ENCODE results near the gene NRROS.
"Not testable (repeated sequence)": the region's sequence is repeated elsewhere in the genome, so short reads cannot be mapped to it uniquely, and the experiment has no call there.

Gene NRROS

DNA sequence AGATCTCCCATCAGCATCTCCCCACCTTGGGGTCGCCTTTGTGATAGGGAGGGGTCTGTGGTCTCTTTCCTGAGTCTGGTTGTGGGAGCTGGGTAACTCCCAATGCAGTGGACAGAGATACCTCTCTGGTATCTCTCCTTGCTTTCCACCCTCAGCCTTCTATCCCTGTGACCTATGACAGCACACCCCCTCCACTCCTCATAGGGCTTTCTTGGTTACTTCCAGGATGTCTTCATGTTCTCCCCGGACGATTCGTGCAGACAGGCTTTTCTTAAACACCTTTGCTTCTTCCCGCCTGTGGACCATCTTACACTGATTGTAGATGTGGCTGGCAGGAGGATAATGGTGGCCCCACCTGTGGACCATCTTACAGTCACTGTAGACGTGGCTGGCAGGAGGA lies 14.2 kb upstream of the NRROS start:
- DNase-seq, result no peak

DNA sequence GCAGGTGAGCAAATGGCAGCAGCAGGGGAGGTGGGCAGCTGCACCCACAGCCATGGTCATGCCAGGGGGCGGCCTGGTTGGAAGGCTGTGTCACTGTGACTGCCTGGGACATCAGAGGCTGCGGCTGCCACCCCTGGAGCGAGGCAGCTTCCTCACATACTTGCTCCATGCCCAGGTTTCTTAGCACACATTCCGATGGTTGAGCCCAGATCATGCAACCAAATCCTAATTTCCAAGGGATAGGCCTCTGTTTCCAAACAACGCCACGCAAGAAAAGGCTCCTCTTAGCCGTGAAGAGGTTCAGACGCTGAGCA lies 11.6 kb upstream of the NRROS start:
- DNase-seq, result no peak

DNA sequence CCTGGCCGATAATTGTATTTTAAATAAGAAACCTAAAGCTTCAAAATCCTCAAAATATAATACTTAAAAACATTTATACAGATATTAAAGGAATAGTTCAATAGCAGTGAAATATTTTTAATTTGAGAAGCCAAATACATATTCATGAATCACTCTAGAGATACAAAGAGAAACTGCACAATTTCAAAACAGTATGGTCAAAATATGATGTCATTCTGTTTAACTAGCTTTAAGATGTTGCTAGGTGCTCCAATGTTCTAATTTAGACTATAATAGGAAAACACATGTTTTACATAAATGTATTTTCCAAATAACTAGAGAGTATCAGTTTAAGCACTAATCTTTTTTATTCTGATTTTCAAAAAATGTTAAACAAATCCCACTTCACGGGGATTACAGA lies 10.3 kb upstream of the NRROS start:
- DNase-seq, result no peak

DNA sequence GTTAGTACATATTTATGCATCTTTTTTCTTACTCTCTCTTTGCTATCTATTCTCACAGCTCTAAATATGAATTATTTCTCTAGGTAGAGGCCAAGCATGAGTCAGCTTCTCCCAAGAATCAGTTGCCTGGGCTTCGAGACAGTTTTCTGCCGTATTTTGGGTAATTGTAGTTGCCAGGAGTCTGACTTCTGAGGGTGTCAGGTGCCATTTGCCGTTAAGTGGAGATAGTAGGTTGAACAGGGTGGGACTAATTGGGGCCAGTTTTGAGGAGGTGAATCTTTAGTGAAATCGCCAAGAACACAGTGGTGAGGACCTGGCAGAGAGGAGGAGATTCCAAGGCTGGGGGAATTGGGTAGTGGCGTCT lies 7.8 kb upstream of the NRROS start:
- no peak for DNase-seq

DNA sequence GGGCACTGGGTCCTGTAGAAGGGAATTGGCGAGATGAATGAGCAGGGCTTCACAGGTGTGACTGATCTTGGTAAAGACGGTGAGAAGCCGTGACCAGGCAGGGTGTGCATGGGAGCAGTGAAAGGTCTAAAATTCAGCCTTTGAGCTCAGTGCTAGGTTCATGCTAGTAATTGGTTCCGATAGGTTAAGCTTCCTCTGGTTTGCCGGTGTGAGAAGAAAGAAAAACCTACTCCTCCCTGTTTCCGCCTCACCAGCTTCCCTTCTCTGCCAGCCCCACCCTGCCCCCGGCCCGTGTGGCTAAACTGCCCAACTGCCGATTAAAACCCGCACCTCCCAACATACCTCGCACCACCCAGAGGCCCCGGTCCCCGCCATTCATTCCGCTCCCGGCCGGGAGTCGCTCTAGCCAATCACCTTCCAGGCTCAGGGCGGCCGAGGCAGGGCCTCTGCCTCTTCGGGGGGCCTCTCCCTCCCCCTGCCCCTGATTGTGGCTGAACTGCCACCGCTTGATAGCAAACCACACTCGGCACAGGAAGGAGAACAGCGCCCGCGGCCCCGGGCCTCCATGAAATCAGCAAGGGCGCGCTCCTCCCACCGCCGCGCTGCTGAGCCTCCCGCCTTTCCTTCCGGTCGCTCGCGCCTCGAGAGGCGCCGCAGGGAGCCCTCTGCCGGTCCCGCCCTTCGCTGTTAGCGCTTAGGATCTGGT lies 7.3 kb upstream of the NRROS start:
- peak; percentile 78 for DNase-seq

DNA sequence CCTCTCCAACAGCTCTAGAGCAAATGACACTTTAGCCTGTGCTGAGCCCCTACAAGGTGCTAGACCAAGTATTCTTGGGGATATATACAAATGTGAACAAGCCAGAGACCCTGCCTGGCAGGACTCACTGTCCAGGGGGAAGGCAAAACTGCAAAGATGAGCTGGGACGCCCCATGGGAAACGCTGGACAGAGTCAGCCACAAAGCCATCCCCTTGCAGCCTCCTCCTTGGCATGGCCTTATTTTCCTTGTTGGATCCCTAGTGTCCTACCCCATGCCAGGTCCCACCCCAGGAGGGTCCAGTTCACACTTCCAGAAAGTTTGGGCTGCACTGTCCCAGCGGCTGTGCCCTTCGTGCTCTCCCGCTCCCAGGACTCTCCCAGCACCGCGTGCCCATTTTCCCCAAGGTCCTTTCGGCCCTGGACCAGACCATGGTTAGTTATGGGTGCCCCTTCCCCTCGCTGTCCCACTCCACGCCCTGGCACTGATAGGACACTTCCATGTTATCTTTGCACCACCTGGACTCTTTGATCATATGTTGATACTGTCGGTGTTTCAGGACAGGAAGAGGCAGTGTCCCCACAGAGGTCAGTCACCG lies 5.8 kb upstream of the NRROS start:
- DNase-seq, result no peak

DNA sequence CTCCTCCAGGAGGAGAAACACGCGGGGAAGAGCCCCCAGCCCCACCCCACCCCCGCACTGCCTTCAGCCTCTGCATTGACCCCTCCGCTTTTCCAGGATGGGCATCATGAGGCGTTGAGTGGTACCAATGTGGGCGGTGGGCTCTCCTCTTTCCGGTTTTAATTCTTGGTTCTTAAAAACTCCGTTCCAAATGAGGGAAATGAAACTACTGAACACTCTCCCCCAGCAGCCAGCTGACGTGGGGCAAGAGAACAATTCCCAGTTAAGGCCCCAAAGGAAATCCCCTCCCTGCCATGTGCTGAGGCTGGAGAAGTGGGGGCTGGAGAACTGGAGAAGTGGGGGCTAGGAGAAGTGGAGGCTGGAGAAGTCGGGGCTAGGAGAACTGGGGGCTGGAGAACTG lies 5.3 kb upstream of the NRROS start:
- DNase-seq, result no peak

DNA sequence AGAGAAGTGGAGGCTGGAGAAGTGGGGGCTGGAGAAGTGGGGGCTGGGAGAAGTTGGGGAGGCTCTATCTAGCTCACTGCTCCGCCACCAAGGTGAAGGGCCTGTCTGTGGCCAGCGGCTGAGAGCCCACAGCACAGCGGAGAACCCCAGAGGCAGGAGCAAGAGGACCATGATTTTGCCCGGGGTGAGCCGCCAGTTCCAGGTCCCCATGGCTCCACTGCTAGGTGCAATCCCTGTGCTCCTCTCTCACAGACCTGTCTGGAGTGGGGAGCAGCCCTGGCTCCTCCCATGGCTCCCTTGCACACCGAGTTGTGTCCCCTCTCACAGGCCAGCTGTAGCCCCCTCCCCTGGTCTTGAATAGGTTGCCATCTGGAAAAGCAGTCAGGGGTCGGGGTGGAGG lies 4.7 kb upstream of the NRROS start:
- DNase-seq, result no peak

DNA sequence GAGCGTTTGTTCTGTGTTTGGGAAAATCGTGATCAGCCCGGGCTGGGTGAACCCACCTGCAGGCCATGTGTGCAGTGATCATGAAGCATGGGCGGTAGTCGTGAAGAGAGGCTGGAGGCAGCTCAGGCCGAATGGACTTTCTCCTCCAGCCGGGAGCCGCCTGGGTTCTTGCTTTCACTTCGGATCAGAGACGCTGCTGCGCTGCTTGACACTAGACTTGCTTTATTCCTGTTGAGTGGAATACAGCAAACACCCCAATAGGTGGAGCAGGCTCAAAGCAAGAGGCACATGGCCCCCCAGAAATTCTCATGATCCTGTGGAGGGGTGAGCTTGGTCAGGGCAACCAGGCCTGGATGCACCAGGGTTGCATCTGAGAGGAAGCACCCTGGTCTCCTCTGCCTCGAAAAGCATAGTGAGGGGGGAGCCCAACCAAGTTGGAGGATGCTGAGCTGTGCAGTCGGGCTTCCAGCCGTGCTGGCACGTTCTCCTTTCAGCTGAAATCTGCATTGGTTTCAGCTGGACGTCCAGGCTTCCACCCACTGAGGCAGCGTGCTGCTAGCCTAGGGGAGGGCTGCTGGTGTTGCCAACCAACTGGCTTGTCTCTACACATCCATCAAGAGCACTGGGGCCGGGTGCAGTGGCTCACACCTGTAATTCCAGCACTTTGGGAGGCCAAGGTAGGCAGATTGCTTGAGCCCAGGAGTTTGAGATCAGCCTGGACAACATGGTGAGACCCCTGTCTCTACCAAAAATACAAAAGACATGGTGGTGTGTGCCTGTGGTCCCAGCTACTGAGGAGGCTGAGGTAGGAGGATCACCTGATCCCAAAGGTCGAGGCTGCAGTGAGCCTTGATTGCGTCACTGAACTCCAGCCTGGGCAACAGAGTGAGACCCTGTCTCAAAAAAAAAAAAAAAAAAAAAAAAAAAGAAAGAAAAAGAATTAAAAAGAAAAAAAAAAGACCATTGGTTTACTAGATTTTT lies 2.8 kb upstream of the NRROS start:
- DNase-seq, result no peak

DNA sequence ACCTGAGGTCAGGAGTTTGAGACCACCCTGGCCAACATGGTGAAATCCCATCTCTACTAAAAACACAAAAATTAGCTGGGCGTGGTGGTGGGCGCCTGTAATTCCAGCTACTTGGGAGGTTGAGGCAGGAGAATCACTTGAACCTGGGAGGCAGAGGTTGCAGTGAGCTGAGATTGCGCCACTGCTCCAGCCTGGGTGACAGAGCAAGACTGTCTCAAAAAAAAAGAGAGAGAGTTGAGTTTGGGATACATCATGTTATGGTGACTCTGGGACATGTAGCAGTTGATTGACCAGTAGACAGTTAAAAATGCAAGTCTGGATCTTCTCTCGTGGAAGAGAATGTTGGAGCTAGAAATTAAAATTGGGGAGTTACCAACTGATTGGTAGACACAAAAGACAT lies 1.6 kb upstream of the NRROS start:
- DNase-seq, result not testable (repeated sequence)

DNA sequence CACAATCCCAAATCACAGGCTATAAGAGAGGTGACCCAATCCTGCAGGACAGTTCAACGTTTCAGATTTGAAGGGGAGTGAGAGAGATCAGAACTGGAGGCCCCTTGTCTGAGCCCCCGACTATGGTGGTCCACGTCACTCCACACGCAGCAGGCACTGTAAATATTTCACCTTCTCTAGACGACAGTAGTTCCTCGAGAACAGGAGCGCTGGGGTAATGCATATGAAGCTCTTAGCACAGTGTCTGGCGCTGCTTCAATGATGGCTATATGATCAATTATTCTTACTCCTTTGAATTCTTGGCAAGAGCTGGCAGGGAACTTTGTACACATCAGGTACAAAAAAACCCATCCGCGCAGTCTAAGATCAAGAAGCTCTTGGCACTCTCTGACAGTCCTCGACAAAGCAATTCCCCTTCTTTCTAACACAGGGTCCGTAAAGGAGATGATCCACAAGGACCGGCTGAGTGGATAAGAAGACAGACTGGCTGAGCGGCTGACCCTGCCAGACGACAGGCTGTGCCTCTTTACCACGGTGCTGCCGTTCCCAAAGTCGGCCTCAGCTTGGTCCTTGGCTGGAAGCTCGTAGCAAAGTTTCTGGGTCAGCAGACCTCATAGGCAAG lies 522 bp upstream of the NRROS start:
- DNase-seq, result no peak

DNA sequence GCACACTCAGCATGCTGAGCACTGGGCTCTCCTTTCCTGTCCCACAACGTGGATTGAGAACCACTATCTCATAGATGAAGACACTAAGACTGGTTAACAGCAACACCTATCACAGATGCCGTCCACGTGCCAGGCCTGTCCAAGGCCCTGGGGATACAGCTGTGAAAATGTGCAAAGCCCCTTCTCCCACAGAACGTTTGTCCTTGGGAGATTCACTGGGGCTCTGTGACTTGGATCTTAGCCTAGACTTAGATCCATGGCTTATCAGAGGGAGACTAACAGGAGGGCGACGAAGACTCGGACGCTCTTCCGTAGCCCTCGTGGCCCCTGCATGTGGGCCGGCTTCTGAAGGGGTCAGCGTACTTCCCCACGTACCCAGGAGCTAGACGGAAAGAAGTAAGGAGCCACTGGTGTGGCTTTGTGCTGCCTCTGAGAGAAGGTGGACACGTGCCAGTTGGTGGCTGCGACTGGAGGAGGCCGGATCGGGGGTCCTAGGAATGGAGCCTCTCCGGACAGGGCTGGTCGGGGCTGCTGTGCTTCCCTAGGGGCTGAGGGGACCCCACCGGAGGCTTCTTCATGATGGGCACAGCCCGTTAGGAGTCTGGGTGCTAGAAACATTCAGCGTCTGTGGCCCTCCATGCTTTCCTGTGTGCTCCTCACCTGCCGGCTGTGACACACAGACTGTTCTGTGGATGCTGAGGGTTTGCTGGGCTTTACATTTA lies 964 bp downstream of the NRROS start:
- no peak for DNase-seq

DNA sequence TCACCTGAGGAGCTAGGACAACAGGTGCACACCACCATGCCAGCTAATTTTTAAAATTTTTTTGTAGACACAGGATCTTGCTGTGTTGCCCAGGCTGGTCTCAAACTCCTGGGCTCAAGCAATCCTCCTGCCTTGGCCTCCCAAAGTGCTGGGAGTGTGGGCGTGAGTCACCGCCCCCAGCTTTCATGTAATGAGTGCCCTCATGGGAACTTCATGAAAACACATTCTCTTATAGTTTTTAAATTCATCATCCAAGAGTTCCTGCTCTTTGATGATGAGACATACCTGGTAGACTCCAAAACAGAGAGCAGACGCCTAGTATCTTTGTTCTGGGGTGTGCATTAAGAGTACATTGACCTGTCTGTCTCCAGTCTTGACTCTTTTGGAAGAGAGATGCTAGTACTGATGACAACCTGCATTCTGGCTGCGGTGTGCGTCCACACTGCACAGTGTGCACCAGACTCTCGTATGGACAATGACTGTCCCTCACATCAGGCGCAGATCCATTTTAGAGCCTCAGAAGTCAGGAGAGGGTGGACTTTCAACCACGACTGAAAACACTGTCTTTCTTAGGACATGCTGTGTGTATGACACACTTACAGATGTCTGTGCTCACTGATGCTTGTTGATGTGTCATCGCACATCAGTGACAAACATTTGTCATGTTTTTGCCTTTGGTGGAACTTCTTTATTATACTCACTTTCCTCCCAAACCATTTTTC lies 2.0 kb downstream of the NRROS start:
- DNase-seq, result no peak

DNA sequence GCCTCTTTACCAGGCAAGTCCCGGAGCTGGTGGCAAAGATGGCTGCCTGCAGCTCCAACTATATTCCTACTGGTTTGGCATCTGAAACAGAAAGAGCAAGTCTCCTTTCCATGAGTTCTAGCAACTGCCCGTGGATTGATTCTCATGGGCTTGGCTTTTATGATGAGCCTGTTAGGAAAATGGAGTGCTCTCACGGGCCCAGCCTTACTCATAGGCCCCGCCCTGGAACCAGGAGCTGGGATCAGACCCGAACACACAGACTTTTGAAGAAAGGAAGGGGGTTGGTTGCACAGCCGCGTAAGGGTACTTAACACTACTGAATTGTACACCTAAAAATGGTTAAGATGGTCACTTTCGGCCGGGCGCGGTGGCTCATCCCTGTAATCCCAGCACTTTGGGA lies 2.9 kb downstream of the NRROS start:
- no peak for DNase-seq

DNA sequence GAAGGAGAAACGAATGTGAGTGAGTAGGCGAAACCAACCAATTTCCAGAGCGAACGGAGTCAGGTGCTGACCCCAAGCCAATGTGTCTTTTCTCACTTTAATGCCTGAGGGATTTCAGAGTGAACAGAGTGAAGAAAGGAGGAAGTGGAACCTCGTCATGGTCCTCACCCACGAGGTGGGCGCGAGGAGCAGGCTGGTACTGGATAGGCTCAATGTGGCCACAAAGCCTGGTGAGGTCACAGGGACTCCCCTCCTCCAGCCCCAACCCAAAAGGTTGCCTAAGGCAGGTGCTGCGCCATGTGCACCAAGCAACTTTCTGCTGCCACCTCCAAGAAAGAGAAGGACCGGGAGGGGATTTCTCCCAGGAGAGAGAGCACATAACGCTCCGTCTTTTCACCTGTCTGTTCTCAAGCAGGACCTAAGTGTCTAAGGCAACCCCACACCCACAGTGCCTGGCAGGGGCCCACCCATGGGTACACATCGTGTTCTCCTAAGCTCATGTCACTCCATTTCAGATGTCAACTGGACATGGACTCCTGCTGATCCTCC lies 3.8 kb downstream of the NRROS start:
- DNase-seq, result no peak

DNA sequence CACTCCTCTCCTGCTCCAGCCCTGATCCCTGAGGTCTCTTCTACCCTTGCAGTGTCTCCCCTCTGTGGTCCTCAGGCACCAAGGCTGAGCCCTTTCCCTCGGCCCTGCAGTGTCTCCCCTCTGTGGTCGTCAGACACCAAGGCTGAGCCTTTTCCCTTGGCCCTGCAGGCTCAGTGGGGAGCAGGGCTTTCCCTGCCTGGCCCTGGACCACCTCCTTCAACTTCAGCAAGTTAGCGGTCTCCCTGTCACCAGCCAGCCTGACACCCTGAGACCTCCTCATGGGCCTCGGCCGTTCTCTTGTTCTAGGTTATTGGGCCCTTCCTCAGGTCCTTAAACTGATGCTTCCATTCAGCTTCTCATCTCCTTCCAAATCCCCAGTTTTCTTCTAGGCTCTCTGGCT lies 4.3 kb downstream of the NRROS start:
- DNase-seq, result no peak

DNA sequence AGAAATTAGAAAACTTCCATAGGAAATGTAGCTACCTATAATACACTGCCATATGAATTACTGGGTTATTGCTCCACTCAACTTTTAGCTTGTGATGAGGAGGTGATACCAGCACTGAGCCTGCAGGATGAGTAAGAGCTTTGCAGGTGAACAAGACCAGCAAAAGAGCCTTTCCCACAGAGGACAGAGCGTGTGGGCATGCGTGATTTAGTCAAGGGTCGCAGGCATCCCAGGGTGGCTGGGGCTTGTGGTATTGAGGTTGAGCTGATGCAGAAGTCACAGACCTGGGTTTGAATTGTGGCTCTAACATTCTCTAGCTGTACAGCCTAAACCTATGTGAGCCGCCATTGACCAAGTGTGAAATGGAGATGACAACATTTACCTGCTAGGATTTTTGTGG lies 5.6 kb downstream of the NRROS start:
- no peak for DNase-seq

DNA sequence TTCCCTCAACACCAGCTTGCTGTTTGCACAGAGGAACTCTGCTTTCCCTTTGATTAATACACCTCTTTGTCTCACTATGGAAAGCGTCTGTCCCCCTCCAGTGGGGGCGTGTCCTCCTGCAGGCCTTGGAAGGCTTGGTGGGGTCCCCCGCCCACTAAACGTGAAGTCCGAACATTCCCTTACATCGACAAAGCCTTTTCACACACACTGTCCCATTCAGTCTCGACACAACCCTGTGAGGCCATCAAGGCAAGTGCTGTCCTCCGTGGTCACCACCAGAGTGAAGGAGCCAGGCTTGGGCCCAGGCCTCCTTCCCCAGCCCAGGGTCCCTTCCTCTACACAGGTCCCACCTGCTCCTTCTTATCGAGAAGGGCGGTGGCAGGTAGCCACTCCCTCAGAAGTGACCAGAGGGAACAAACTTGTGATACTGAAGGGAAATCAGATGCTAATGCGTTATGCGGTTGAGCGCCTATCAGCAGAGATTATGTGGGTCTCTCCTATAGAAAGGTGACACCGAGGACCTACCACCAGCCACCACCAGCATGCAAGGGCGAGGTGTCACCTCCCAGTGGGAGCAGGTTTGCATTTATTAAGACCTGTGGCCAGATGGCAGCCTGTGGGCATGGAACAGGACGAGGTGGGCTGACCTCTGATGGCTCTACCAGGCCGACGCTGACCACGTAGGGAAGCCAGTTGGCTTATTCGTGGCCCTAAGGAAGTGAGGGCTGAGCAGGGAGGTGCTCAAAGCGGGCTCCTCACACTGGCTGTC lies 6.6 kb downstream of the NRROS start:
- no peak for DNase-seq

DNA sequence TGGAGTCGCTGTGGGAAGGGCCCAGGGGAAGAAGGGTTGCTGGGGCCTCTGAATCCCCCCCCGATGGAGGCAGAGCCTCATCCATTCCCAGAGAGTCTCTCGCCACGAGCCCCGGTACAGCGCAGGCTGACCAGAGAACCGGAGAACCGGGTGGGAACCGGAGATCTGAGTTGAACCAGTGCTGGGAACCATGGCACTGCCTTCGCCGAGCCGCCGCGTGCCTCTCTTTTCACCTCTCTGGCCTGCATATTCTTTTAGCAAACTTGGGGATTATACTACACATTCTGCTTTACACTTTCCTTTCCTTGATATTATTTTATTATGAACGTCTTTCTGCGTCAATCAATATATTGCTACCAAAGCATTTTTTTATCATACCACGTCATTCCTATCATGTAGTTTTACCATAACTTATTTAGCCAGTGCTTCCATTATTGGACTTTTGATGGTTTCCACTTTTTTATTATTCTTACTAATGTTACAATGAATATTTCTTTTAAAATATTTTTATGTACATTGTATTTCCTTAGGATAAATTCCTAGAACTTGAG lies 7.2 kb downstream of the NRROS start:
- no peak for DNase-seq

DNA sequence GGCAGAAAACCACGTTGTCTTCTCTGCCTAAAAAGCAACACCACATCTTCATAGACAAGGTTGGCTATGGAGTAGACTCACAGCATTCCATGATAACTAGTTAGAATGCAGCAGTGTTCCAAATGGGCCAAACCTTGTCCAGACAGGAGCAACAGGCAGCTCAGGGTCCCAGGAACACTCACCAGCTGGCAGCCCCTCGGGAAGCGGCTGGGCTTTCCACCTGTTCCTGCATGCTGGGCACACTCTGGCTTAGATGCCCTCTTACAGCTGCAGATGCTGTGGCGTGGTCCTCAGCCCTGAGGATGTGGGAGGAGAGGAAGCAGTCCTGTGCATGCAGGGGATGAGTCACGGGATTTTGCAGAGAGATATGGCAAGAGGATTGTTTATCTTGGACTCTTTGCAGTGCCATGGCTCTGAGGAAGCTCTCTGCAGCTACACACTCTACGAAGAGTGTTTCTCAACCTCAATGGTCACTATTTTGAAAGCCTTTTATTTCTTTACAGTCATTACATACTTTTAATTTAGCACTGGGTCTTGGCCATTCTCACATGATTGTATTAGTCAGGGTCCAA lies 11.3 kb downstream of the NRROS start:
- no peak for DNase-seq

DNA sequence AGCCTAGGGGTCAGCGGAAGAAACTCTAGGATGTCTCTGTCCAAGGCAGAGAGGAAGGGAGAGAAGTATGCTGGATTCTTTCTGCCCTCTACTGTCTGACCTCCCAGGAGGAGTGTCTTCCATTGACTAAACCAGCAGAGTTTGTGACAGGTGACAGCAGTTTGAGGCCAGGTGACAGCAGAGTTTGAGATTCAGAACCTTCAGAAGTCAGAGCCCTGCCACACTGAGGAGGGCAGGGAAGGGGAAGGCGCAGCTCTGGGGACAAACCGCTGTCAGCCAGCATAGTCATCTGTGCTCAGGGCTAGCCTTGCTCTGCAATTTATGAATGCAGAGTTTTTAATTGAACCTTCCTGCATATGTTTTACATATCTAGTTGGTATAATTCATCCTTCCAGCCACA lies 12.3 kb downstream of the NRROS start:
- DNase-seq, result no peak
